ENCODE results near the gene CLDN3.
"Not testable (repeated sequence)": the region's sequence is repeated elsewhere in the genome, so short reads cannot be mapped to it uniquely, and the experiment has no call there.

DNA sequence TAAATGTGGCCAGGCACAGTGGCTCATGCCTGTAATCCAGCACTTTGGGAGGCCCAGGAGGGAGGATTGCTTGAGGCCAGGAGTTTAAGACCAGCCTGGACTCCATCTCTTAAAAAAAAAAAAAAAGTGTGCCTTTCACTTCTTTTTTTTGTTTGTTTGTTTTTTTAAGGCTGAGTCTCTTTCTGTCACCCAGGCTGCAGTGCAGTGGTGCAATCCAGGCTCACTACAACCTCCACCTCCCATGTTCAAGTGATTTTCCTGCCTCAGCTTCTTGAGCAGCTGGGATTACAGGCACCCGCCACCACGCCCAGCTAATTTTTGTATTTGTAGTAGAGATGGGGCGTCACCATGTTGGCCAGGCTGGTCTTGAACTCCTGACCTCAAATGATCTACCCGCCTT lies 47.9 kb downstream of the CLDN3 start:
- TF ChIP-seq, protein P1, sequence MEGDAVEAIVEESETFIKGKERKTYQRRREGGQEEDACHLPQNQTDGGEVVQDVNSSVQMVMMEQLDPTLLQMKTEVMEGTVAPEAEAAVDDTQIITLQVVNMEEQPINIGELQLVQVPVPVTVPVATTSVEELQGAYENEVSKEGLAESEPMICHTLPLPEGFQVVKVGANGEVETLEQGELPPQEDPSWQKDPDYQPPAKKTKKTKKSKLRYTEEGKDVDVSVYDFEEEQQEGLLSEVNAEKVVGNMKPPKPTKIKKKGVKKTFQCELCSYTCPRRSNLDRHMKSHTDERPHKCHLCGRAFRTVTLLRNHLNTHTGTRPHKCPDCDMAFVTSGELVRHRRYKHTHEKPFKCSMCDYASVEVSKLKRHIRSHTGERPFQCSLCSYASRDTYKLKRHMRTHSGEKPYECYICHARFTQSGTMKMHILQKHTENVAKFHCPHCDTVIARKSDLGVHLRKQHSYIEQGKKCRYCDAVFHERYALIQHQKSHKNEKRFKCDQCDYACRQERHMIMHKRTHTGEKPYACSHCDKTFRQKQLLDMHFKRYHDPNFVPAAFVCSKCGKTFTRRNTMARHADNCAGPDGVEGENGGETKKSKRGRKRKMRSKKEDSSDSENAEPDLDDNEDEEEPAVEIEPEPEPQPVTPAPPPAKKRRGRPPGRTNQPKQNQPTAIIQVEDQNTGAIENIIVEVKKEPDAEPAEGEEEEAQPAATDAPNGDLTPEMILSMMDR (IDR thresholded peaks at IDR 0.05), result not testable (repeated sequence)
- TF ChIP-seq POLR2A, EP300 (IDR thresholded peaks at IDR 0.05): not testable (repeated sequence)

All from ovary (tissue), 3 donors.